Ishikawa (cell line): ENCODE data around the gene FTO.

Experiments used
- CEBPB ChIP-seq: IDR thresholded peaks from 2 replicates; pipeline ENCODE4 v1.6.1; 2012
- CREB1 ChIP-seq: IDR thresholded peaks from 2 replicates; pipeline ENCODE4 v1.6.1; 2012; ENCODE audit warnings: low read depth
- EGR1 ChIP-seq: IDR thresholded peaks from 2 replicates; pipeline ENCODE4 v1.6.1; 2012
- EP300 ChIP-seq: IDR thresholded peaks from 2 replicates; pipeline ENCODE4 v1.6.1; 2012; ENCODE audit warnings: borderline replicate concordance
- FOXM1 ChIP-seq: IDR thresholded peaks from 2 replicates; pipeline ENCODE4 v1.6.1; 2012; ENCODE audit warnings: low read depth, borderline replicate concordance
- NFIC ChIP-seq: IDR thresholded peaks from 2 replicates; pipeline ENCODE4 v1.6.1; 2012
- RAD21 ChIP-seq: IDR thresholded peaks from 2 replicates; pipeline ENCODE4 v1.6.1; 2012; ENCODE audit warnings: low read depth
- REST ChIP-seq: IDR thresholded peaks from 2 replicates; pipeline ENCODE4 v1.6.1; 2012; ENCODE audit warnings: low read depth, mild to moderate bottlenecking
- TAF1 ChIP-seq: IDR thresholded peaks from 2 replicates; pipeline ENCODE4 v1.6.1; 2012; ENCODE audit warnings: low read depth, mild to moderate bottlenecking
- TCF12 ChIP-seq: IDR thresholded peaks from 2 replicates; pipeline ENCODE4 v1.6.1; 2012; ENCODE audit warnings: low read depth
- TEAD4 ChIP-seq: IDR thresholded peaks from 2 replicates; pipeline ENCODE4 v1.6.1; 2012
- USF1 ChIP-seq: IDR thresholded peaks from 2 replicates; pipeline ENCODE4 v1.6.1; 2012
- YY1 ChIP-seq: IDR thresholded peaks from 2 replicates; pipeline ENCODE4 v1.6.1; 2012; ENCODE audit warnings: low read depth
- ZBTB7A ChIP-seq: IDR thresholded peaks from 2 replicates; pipeline ENCODE4 v1.6.1; 2012; ENCODE audit warnings: low read depth
- TF ChIP-seq, protein P1 (sequence below): IDR thresholded peaks from 2 replicates; pipeline ENCODE4 v1.6.1; 2012

FTO gene

DNA sequence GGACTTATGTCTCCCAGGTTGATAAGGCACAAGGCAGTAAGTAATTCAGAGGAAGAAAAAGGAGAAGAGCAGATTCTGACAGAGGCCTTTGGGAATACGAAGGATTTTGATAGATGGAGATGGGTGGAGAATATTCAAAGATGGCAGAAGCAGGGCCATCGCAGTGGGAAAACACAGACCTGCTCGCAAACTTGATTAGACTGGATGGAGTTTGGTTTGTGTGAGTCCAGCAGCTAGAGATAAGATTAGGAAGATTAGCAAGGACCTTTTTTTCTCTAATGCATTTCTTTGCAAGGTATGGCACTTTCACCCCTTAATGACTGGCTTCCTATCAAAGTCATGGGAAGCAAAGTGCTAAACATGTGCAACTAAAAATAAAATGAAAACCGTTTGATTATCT, 196.7 kb downstream of the FTO start:
- TF ChIP-seq TAF1 (no peak), TEAD4 (no peak), YY1 (no peak), USF1 (no peak), CEBPB (no peak), REST (no peak), FOXM1 (no peak), EGR1 (no peak), NFIC (no peak), ZBTB7A (no peak), CREB1 (no peak), EP300 (no peak), RAD21 (no peak), TCF12 (no peak)
- TF ChIP-seq, protein P1, sequence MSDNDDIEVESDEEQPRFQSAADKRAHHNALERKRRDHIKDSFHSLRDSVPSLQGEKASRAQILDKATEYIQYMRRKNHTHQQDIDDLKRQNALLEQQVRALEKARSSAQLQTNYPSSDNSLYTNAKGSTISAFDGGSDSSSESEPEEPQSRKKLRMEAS, result no peak

DNA sequence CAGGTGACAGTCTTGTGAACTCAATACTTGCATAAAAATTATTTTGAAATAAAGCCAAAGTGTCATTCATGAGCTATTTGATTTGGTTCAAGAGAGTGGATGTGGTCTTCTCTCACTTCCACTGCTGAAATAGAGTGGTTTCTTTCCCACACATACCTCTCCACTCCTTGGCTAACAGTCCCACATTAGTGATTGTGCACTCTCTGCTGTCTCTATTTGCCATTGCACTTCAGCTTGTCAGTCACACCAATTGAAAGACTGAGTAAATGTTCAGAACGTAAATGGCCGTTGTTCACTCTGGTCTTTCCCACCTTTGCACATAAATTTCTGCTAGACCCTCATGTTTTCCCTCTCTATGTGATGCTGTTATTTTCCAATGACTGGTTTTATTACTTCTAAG, 197.5 kb downstream of the FTO start:
- TF ChIP-seq TEAD4, result no peak
- TF ChIP-seq ZBTB7A, result no peak
- TF ChIP-seq FOXM1, result no peak
- TF ChIP-seq RAD21, result no peak
- no peak for TF ChIP-seq CEBPB
- TF ChIP-seq TAF1, result no peak
- TF ChIP-seq CREB1, result no peak
- no peak for TF ChIP-seq TCF12
- TF ChIP-seq YY1, result no peak
- no peak for TF ChIP-seq EGR1
- no peak for TF ChIP-seq USF1
- TF ChIP-seq REST, result no peak
- no peak for TF ChIP-seq EP300

DNA sequence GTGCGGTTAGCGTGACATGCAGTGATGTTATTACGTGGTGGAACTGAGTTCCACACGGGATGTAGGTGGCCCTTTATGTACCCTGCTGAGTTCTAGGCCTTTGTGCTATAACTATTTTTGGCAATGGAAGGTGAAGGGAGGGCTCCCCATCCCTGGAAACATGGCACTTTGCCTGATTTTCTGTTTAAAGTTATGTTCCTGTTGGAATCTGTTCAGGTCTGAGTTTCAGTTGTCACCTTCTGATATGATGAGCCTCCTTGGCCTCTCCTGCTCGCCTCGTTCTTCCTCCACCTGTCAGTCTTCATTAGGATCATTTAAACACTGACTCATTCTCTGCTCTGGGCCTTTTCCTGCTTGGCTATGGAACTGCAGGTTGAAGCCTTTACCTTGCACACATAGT, 200.6 kb downstream of the FTO start:
- TF ChIP-seq EGR1, result no peak
- no peak for TF ChIP-seq ZBTB7A
- TF ChIP-seq, protein P1, result no peak
- no peak for TF ChIP-seq YY1
- no peak for TF ChIP-seq CREB1
- no peak for TF ChIP-seq USF1
- TF ChIP-seq TAF1, result no peak
- no peak for TF ChIP-seq NFIC
- TF ChIP-seq RAD21, result no peak
- TF ChIP-seq FOXM1, result no peak
- TF ChIP-seq TEAD4, result no peak
- no peak for TF ChIP-seq CEBPB
- TF ChIP-seq TCF12, result no peak
- TF ChIP-seq REST, result no peak

DNA sequence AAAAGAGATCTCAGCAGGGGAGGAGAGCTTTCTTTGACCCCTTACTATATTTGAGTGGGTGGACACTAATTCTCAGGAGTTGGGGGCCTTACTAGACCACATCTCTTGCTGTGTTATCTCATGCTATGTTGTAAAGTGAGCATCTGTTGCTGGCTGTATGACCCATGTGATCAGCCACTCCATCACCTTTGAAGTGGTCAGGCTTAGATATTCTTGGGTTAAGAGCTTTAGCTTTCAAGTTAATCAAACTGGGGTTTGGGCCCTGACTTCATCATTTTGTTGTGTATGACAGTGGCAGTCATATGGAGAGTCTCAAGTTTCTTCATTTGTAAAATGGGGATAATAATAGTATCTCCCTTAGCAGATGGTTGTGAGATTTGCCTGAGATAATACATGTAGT, 201.1 kb downstream of the FTO start:
- TF ChIP-seq USF1, result no peak
- TF ChIP-seq, protein P1, result no peak
- no peak for TF ChIP-seq TAF1
- no peak for TF ChIP-seq CREB1
- TF ChIP-seq NFIC, result no peak
- TF ChIP-seq TCF12, result no peak
- TF ChIP-seq YY1, result no peak
- TF ChIP-seq EGR1, result no peak
- no peak for TF ChIP-seq EP300
- no peak for TF ChIP-seq FOXM1
- no peak for TF ChIP-seq RAD21
- TF ChIP-seq TEAD4, result no peak
- no peak for TF ChIP-seq CEBPB
- no peak for TF ChIP-seq ZBTB7A
